C4-2B (cell line): ENCODE results near the gene OVOL2.

Source experiments
- ZFX ChIP-seq: fragments of 450-650 bp; IDR thresholded peaks from 2 replicates; pipeline ENCODE4 v1.6.1; 2017
- TF ChIP-seq, protein P1 (sequence below): fragments of 450-650 bp; conservative IDR thresholded peaks from 2 replicates; pipeline ENCODE4 v1.5.1; 2017; ENCODE audit warnings: mild to moderate bottlenecking

DNA sequence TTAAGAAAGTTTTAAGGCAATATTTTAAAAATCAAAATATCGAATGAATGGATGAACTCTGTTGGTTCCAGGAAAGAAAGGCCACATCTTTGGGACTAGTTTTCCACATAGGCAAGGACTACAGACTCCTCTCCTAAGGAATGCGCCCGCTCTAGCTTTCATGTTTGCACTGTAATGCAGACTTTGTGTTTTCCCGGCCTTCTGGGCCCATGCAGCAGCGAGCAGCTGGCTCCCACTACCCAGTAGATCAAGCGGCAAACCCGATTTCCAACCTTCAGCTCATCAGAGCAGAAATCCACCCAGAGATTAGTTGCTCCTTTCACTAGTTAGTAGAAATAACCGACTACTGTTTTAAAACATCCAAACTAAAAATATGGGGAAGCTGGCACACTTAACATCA is 27.7 kb downstream of the OVOL2 start:
- TF ChIP-seq, protein P1, sequence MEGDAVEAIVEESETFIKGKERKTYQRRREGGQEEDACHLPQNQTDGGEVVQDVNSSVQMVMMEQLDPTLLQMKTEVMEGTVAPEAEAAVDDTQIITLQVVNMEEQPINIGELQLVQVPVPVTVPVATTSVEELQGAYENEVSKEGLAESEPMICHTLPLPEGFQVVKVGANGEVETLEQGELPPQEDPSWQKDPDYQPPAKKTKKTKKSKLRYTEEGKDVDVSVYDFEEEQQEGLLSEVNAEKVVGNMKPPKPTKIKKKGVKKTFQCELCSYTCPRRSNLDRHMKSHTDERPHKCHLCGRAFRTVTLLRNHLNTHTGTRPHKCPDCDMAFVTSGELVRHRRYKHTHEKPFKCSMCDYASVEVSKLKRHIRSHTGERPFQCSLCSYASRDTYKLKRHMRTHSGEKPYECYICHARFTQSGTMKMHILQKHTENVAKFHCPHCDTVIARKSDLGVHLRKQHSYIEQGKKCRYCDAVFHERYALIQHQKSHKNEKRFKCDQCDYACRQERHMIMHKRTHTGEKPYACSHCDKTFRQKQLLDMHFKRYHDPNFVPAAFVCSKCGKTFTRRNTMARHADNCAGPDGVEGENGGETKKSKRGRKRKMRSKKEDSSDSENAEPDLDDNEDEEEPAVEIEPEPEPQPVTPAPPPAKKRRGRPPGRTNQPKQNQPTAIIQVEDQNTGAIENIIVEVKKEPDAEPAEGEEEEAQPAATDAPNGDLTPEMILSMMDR: no peak
- TF ChIP-seq ZFX: no peak
